ENCODE data around the gene GPR142.

- TF ChIP-seq CTCF (IDR thresholded peaks at IDR 0.05) = no peak
- TF ChIP-seq EP300 (IDR thresholded peaks at IDR 0.05) = no peak
- no peak for TF ChIP-seq POLR2A (IDR thresholded peaks at IDR 0.05; ENCODE audit: low read depth)
Observed at GRCh38 chr17:74407384-74407783, 40.1 kb downstream of the GPR142 start.

Data from esophagus muscularis mucosa (tissue), 4 donors.